Left renal cortex interstitium (tissue), 4 donors: ENCODE results near the gene TNFRSF4. TPM values are rescaled to one million over a fixed set of nuclear protein-coding genes. Genes with fewer than 3 reads are reported as not detected.

Source experiments
- DNase-seq, 4 donors: peaks; one replicate each; pipeline ENCODE4 v3.0.0-alpha.2; 2013; ENCODE audit warnings: low read depth in 4 of 4, low spot score in 2 of 4, missing footprints in 1 of 4
- polyA plus RNA-seq, 4 donors: library from polyadenylated mRNA; unstranded; fragments of 120-200 nt; gene quantifications; one replicate each; pipeline ENCODE4 v1.2.1, GENCODE V29; 2013; ENCODE audit not compliant: insufficient read length in 4 of 4

Gene TNFRSF4
- polyA plus RNA-seq, 4 donors: 1.7 to 3.1 (median 2.0) TPM

- DNase-seq: no peak
Measured at GRCh38 chr1:1234180-1234808, 20.3 kb upstream of the TNFRSF4 start.

- DNase-seq: no peak
Measured at GRCh38 chr1:1233567-1233892, 19.6 kb upstream of the TNFRSF4 start.

- no peak for DNase-seq
Measured at GRCh38 chr1:1232796-1233566, 19.0 kb upstream of the TNFRSF4 start.

GRCh38 chr1:1232208-1232795 is 18.3 kb upstream of the TNFRSF4 start, which contains the start of gene B3GALT6:
B3GALT6 (plus strand) TSS chr1:1232237; CDS start chr1:1232279, 42 bp downstream.
- DNase-seq: no peak

- DNase-seq: peak; percentile 62 to 94 (median 90)
Measured at GRCh38 chr1:1231400-1232207, 17.7 kb upstream of the TNFRSF4 start, which contains the start of gene SDF4. SDF4 (minus strand) TSS chr1:1232001; CDS start chr1:1228772, 3,229 bp downstream.

- DNase-seq: no peak
Measured at GRCh38 chr1:1230656-1231399, 16.9 kb upstream of the TNFRSF4 start.

GRCh38 chr1:1229770-1230169 is 15.8 kb upstream of the TNFRSF4 start:
- DNase-seq: no peak

GRCh38 chr1:1228596-1229321 is 14.8 kb upstream of the TNFRSF4 start:
- DNase-seq: no peak

- no peak for DNase-seq
Measured at GRCh38 chr1:1228187-1228586, 14.2 kb upstream of the TNFRSF4 start.

- no peak for DNase-seq
Measured at GRCh38 chr1:1227386-1227785, 13.4 kb upstream of the TNFRSF4 start.

- no peak for DNase-seq
Measured at GRCh38 chr1:1226566-1227362, 12.8 kb upstream of the TNFRSF4 start.

GRCh38 chr1:1225913-1226312 is 12.0 kb upstream of the TNFRSF4 start:
- DNase-seq: no peak

- no peak for DNase-seq
Measured at GRCh38 chr1:1225238-1225845, 11.4 kb upstream of the TNFRSF4 start.

GRCh38 chr1:1223891-1224290 is 9.9 kb upstream of the TNFRSF4 start:
- no peak for DNase-seq

GRCh38 chr1:1223321-1223720 is 9.4 kb upstream of the TNFRSF4 start:
- DNase-seq: no peak

- DNase-seq: no peak
Measured at GRCh38 chr1:1222575-1223225, 8.7 kb upstream of the TNFRSF4 start.

- DNase-seq: no peak
Measured at GRCh38 chr1:1221887-1222574, 8.1 kb upstream of the TNFRSF4 start.
